GM21576 (cell line): ENCODE data around the gene PDS5B.
A peak's percentile ranks its signal among the peaks of the same experiment; 100 is the strongest.
"Not testable (repeated sequence)": the region's sequence is repeated elsewhere in the genome, so short reads cannot be mapped to it uniquely, and the experiment has no call there.

Experiments
- ATAC-seq: cut with Tn5 transposase; IDR thresholded peaks from one replicate; pipeline ENCODE4 v1.9.1; 2021; ENCODE audit warnings: mild to moderate bottlenecking, moderate library complexity; ENCODE audit not compliant: unreplicated experiment

PDS5B gene

GRCh38 chr13:32642858-32643257, 56.6 kb downstream of the PDS5B start:
- ATAC-seq: no peak

GRCh38 chr13:32645854-32646253, 59.6 kb downstream of the PDS5B start:
- ATAC-seq: no peak

- ATAC-seq: no peak
These were observed 61.7 kb downstream of the PDS5B start for GRCh38 chr13:32647926-32648325.

DNA sequence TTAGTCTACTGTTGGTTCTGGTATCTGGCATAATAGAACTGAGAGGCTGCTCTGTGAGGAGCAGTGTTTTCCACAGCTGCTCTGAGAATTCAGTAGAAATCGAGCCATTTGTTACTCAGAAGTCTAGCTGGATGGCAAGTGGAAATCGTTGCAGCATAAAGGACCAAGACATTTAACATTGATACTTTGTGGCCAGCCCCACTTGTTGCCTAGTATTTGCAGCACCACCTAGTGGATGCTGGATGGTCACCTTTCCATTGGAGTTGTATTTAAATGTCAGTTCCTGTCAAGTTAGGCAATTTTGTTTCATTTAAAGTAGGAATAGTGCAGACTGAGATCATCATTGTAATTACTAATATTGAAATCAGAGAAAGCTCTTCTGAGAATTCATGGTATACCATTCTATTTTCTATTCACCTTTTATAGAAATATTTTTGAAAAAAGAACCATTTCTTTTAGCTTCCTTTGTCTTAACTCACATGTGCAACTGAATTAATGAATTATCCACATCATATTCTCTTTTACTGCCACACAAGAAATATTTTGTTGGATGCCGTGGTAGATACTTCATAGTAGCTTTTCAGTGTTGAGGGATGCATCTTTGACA, 64.6 kb downstream of the PDS5B start:
- peak; percentile 73 for ATAC-seq

DNA sequence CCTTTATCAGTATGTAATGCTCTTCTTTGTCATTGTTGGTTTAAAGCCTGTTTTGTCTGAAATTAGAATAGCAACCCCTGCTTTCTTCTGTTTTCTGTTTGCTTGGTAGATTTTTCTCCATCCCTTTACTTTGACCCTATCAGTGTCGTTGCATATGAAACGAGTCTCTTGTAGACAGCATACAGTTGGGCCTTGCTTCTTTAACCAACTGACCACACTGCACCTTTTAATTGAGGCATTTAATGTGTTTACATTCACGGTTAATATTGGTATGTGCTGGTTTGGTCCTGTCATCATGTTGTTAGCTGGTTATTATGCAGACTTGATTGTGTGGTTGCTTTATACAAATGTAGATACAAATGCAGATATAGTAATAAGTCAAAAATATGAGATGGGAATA, 71.1 kb downstream of the PDS5B start:
- ATAC-seq: no peak

DNA sequence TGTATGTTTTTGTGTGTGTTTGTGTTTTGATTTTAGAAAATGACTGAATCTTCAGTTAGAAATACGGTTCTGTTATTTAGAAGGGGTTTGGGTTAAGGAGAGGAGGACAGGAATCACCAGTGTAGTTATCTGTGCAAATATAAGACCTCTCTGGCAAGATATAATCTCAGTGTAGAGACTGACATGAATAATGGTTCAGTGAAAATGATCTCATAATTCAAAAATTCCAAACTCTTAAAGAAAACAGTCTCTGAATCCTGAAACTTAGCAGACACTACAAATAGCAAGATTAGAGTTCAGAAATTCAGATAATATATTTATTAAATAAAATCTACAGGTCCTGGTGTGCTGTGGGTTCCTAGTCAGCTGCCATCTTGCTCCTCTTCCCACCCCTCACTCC, 73.5 kb downstream of the PDS5B start:
- ATAC-seq: no peak

- ATAC-seq: no peak
These were observed 74.0 kb downstream of the PDS5B start for GRCh38 chr13:32660227-32660626.

DNA sequence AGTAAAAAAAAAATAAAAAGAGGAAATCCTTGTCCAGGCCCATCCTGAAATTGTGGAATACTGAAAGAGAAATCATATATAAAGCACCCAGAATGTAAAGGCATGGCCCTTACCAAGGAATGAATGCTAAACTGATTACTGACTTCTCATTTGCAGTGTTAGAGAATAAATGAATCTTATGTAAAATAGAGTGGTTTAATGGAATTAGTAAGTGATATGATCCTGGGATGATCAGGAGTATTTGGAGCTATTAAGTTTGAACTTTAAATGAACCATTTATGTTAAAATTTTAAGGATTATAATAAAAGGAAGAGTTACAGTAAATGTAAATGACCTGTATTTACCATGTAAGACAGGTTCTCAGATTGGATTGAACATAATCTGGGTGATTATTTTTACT, 75.4 kb downstream of the PDS5B start:
- ATAC-seq: no peak

DNA sequence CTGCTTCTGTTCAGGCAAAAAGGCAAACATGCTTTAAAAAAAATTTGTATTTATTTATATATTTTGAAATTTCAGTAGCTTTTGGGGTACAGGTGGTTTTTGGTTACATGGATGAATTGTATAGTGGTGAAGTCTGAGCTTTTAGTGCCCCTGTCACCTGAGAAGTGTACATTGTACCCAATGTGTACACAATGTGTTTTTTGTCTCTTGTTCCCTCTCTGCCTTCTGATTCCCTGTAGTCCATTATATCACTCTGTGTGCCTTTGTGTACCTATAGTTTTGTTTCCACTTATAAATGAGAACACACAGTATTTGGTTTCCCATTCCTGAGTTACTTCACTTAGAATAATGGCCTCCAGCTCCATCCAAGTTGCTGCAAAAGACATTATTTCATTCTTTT, 77.4 kb downstream of the PDS5B start:
- no peak for ATAC-seq

- ATAC-seq: no peak
These were observed 80.8 kb downstream of the PDS5B start for GRCh38 chr13:32666990-32667571.

- ATAC-seq: no peak
These were observed 82.9 kb downstream of the PDS5B start for GRCh38 chr13:32669030-32669646.

GRCh38 chr13:32674503-32674902, 88.3 kb downstream of the PDS5B start:
- no peak for ATAC-seq

DNA sequence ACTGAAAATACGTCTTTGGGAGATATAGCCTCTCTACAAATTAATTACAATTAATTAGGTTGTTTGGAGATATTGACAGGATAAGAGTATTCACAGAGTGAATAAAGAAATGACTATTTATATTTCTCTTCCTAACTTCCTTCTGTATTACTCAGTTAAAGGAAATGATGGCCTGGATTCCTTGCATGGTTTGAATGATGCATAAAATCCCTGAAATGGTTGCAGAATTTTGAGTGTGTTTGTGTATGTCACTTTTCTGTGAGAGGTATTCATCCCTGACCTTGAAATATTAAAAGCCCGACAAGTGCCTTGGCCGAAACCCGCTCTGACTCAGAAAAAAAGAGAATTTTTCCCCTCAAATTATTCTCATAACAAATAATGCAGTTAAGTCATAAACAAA, 90.0 kb downstream of the PDS5B start:
- ATAC-seq: no peak

GRCh38 chr13:32682130-32682529, 95.9 kb downstream of the PDS5B start:
- ATAC-seq: no peak

GRCh38 chr13:32682740-32683139, 96.5 kb downstream of the PDS5B start:
- ATAC-seq: no peak

GRCh38 chr13:32687275-32687674, 101.0 kb downstream of the PDS5B start:
- no peak for ATAC-seq

- no peak for ATAC-seq
These were observed 109.5 kb downstream of the PDS5B start for GRCh38 chr13:32695602-32696250.

DNA sequence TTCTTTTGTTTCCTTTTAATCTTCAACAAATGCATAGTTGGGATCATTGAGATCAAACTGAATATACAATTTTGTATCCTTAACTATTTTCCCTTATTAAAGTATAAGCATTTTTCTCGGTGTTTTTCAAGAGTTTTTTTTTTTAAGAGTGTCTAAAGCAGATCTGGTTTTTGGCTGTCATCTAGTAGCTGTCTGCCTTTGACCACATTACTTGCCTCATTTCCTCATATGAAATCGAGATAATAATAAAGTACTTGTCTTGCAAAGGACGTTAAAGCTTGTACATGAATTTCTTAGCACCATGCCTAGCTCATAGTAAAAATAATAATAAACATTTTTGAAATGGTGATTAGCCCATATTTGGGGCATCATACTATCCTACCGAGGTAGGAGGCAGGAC, 121.2 kb downstream of the PDS5B start:
- ATAC-seq: no peak

GRCh38 chr13:32713397-32713796, 127.1 kb downstream of the PDS5B start:
- no peak for ATAC-seq

DNA sequence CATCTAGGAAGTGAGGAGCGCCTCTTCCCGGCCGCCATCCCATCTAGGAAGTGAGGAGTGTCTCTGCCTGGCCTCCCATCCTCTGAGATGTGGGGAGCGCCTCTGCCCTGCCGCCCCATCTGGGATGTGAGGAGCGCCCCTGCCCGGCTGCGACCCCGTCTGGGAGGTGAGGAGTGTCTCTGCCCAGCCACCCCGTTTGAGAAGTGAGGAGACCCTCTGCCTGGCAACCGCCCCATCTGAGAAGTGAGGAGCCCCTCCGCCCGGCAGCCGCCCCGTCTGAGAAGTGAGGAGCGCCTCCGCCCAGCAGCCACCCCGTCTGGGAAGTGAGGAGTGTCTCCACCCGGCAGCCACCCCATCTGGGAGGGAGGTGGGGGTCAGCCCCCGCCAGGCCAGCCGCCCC, 129.9 kb downstream of the PDS5B start:
- ATAC-seq: not testable (repeated sequence)

DNA sequence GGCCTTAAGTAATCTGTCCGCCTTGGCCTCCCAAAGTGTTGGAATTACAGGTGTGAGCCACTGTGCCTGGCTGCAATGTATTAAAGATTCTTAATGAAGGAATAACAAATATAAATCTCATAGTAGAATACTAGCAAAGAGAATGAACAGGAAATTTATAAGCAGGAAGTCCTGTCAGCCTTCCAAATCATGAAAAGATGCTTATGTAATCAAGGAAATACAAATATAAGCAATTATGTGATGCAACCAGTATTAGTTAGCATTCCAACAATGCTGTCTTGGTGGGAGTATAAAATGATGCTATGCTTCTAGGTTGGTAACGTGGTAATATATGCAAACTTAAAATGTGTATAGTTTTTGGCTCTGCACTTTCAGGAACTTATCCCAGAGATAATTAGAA, 133.8 kb downstream of the PDS5B start:
- ATAC-seq: no peak
